GM12891 (cell line): Measurements from ENCODE around the gene CCDC170.

Source experiments
- PAX5 ChIP-seq: IDR thresholded peaks from 2 replicates; pipeline ENCODE4 v1.6.1; 2011; ENCODE audit warnings: low read length, moderate library complexity, mild to moderate bottlenecking; ENCODE audit not compliant: insufficient read depth, severe bottlenecking
- POLR2A ChIP-seq: IDR thresholded peaks from 2 replicates; pipeline ENCODE4 v1.6.1; 2011; ENCODE audit warnings: low read depth, low read length, control low read depth
- POLR2AphosphoS5 ChIP-seq: IDR thresholded peaks from 2 replicates; pipeline ENCODE4 v1.6.1; 2011; ENCODE audit warnings: low read depth, low read length, control low read depth
- SPI1 ChIP-seq: IDR thresholded peaks from 2 replicates; pipeline ENCODE4 v1.6.1; 2011; ENCODE audit warnings: low read depth, low read length, control low read depth
- TAF1 ChIP-seq: IDR thresholded peaks from 2 replicates; pipeline ENCODE4 v1.6.1; 2011; ENCODE audit warnings: low read depth, low read length, control low read depth

- TF ChIP-seq POLR2AphosphoS5 = no peak
- TF ChIP-seq POLR2A = no peak
- TF ChIP-seq TAF1 = no peak
- no peak for TF ChIP-seq PAX5
- TF ChIP-seq SPI1 = no peak
These were observed 116.5 kb downstream of the CCDC170 start for GRCh38 chr6:151610326-151610725.
